ENCODE measurements around the gene ARHGEF19. TPM values are rescaled to one million over a fixed set of nuclear protein-coding genes. Genes with fewer than 3 reads are reported as not detected.
"Not testable (repeated sequence)": the region's sequence is repeated elsewhere in the genome, so short reads cannot be mapped to it uniquely, and the experiment has no call there.

The ARHGEF19 gene
- total and polyA plus RNA-seq, 2 of the 4 experiments (the other 2 are of a cell fraction) = 4.5 to 16.8 TPM

GRCh38 chr1:16224472-16224871 lies 12.0 kb upstream of the ARHGEF19 start:
- intact Hi-C loops (cut with micrococcal nuclease) (no loop called here), in situ Hi-C loops (cut with MboI; ENCODE audit: low sequenced_read_pairs) (no loop called here)
- CTCF ChIA-PET = no interaction called here

DNA sequence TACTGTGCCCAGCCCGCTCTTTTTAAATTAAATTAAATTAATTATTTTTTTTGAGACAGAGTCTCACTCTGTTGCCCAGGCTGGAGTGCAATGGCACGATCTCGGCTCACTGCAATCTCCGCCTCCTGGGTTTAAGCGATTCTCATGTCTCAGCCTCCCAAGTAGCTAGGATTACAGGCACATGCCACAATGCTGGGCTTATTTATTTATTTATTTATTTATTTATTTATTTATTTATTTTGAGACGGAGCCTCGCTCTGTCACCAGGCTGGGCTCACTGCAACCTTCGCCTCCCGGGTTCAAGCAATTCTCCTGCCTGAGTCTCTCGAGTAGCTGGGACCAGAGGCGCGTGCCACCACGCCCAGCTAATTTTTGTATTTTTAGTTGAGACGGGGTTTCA lies 10.3 kb upstream of the ARHGEF19 start:
- dilution Hi-C loops (cut with HindIII; ENCODE audit: low sequenced_read_pairs, unreplicated experiment); BruUV-seq (replicated peaks); H3K36me3 ChIP-seq (ENCODE audit: control insufficient read depth, insufficient read depth, low read length); POLR2A ChIA-PET (ENCODE audit: unreplicated experiment); H2BK15ac ChIP-seq (ENCODE audit: low read depth, low read length); H2AK9ac ChIP-seq (replicated peaks; ENCODE audit: low read depth, low read length, poor library complexity); H3K14ac ChIP-seq (replicated peaks; ENCODE audit: low read depth, low read length); H2BK20ac ChIP-seq (ENCODE audit: low read depth, low read length); CTCF ChIA-PET; H3K9ac ChIP-seq (ENCODE audit: low read depth, low read length); DNase-seq; H3K56ac ChIP-seq (ENCODE audit: extremely low read depth, insufficient read depth, low read length); H3K4ac ChIP-seq (ENCODE audit: low read depth, low read length); H3K4me3 ChIP-seq (ENCODE audit: insufficient read depth, low read depth, low read length); in situ Hi-C loops (cut with MboI; ENCODE audit: low sequenced_read_pairs); H2BK120ac ChIP-seq (ENCODE audit: low read depth, low read length); H3K4me1 ChIP-seq (ENCODE audit: control insufficient read depth, insufficient read depth, low read length); H4K91ac ChIP-seq (ENCODE audit: insufficient read depth, low read depth, low read length); H4K20me1 ChIP-seq (ENCODE audit: insufficient read depth, low read length); H2BK5ac ChIP-seq (ENCODE audit: low read depth, low read length, poor library complexity, severe bottlenecking); H3K18ac ChIP-seq (ENCODE audit: low read depth, low read length); H2AFZ ChIP-seq (replicated peaks; ENCODE audit: low read length, poor library complexity); H4K5ac ChIP-seq (ENCODE audit: low read depth, low read length); H3K27ac ChIP-seq (ENCODE audit: insufficient read depth, low read length); intact Hi-C loops (cut with micrococcal nuclease); H3K79me1 ChIP-seq (ENCODE audit: low read depth in 1 of 2, low read length in 2 of 2); H3K23ac ChIP-seq (ENCODE audit: low read depth, low read length); ATAC-seq (ENCODE audit: low read depth); H4K8ac ChIP-seq (ENCODE audit: low read depth in 2 of 2, low read length in 2 of 2); H2AK5ac ChIP-seq (ENCODE audit: low read depth, low read length); H3K4me2 ChIP-seq (ENCODE audit: low read depth, low read length); H3K9me1 ChIP-seq (ENCODE audit: insufficient read depth, low read length): not testable (repeated sequence)
- 84% methylated on average over 5 of the region's 14 CpGs; no CpG with 5 or more reads in 1 of the 2 experiments for WGBS, 2 experiments (ENCODE audit: extremely low coverage in 2 of 2, insufficient read length in 1 of 2)
- Histone ChIP-seq H3K27me3 (ENCODE audit: control insufficient read depth, insufficient read depth, low read length) (peaks cover 29% of the 10 kb centered on the region), H3K9me3 (ENCODE audit: control insufficient read depth, insufficient read depth, low read length) (peaks cover 14% of the 10 kb centered on the region)

More at GRCh38 chr1:16224472-16224871, 12.0 kb upstream of the ARHGEF19 start:
- Histone ChIP-seq H3K23ac (ENCODE audit: low read depth, low read length) (no peak overlapping the region), H4K91ac (ENCODE audit: insufficient read depth, low read depth, low read length) (no peak overlapping the region), H2AFZ (replicated peaks; ENCODE audit: low read length, poor library complexity) (no peak overlapping the region), H3K9me3 (ENCODE audit: control insufficient read depth, insufficient read depth, low read length) (peaks cover 14% of the 10 kb centered on the region), H3K56ac (ENCODE audit: extremely low read depth, insufficient read depth, low read length) (no peak overlapping the region), H3K27me3 (ENCODE audit: control insufficient read depth, insufficient read depth, low read length) (peaks cover 39% of the 10 kb centered on the region), H3K4ac (ENCODE audit: low read depth, low read length) (no peak overlapping the region), H3K4me2 (ENCODE audit: low read depth, low read length) (no peak overlapping the region), H2AK5ac (ENCODE audit: low read depth, low read length) (no peak overlapping the region), H3K4me3 (ENCODE audit: insufficient read depth, low read depth, low read length) (no peak overlapping the region), H2BK120ac (ENCODE audit: low read depth, low read length) (no peak overlapping the region), H4K5ac (ENCODE audit: low read depth, low read length) (no peak overlapping the region), H2BK5ac (ENCODE audit: low read depth, low read length, poor library complexity, severe bottlenecking) (no peak overlapping the region), H3K9ac (ENCODE audit: low read depth, low read length) (no peak overlapping the region), H4K8ac (ENCODE audit: low read depth in 2 of 2, low read length in 2 of 2) (no peak overlapping the region), H2AK9ac (replicated peaks; ENCODE audit: low read depth, low read length, poor library complexity) (no peak overlapping the region), H2BK20ac (ENCODE audit: low read depth, low read length) (no peak overlapping the region), H3K79me1 (ENCODE audit: low read depth in 1 of 2, low read length in 2 of 2) (no peaks in the 10 kb centered on the region), H3K36me3 (ENCODE audit: control insufficient read depth, insufficient read depth, low read length) (no peaks in the 10 kb centered on the region), H3K14ac (replicated peaks; ENCODE audit: low read depth, low read length) (no peak overlapping the region), H3K18ac (ENCODE audit: low read depth, low read length) (no peak overlapping the region), H3K9me1 (ENCODE audit: insufficient read depth, low read length) (no peaks in the 10 kb centered on the region), H4K20me1 (ENCODE audit: insufficient read depth, low read length) (no peaks in the 10 kb centered on the region), H3K27ac (ENCODE audit: insufficient read depth, low read length) (no peak overlapping the region), H2BK15ac (ENCODE audit: low read depth, low read length) (no peak overlapping the region), H3K4me1 (ENCODE audit: control insufficient read depth, insufficient read depth, low read length) (no peaks in the 10 kb centered on the region; the same call in 1 of the 2 replicates)
- no TSS peak for BruUV-seq (replicated peaks)
- DNase-seq (no peak), ATAC-seq (ENCODE audit: low read depth) (no peak)
- POLR2A ChIA-PET (ENCODE audit: unreplicated experiment) = no interaction called here
- WGBS, 2 experiments (ENCODE audit: extremely low coverage in 2 of 2, insufficient read length in 1 of 2) = 67% methylated on average over 2 of the region's 3 CpGs; no CpG with 5 or more reads in 1 of the 2 experiments
- dilution Hi-C loops (cut with HindIII; ENCODE audit: low sequenced_read_pairs, unreplicated experiment) = no loop called here
- TF ChIP-seq CHD1 (IDR thresholded peaks at IDR 0.05; ENCODE audit: low read depth, low read length) = no peak
- TF ChIP-seq CEBPB (IDR thresholded peaks at IDR 0.05; ENCODE audit: low read depth, low read length) = no peak
- no peak for TF ChIP-seq MXI1 (IDR thresholded peaks at IDR 0.05; ENCODE audit: borderline replicate concordance, low read depth, low read length)
- no peak for TF ChIP-seq RAD21 (IDR thresholded peaks at IDR 0.05; ENCODE audit: low read length)
